ENCODE measurements around the gene PAX6. TPM values are rescaled to one million over a fixed set of nuclear protein-coding genes. Genes with fewer than 3 reads are reported as not detected.

The PAX6 gene
- total RNA-seq, 1 experiment from 2014 or later: 0.49 TPM

DNA sequence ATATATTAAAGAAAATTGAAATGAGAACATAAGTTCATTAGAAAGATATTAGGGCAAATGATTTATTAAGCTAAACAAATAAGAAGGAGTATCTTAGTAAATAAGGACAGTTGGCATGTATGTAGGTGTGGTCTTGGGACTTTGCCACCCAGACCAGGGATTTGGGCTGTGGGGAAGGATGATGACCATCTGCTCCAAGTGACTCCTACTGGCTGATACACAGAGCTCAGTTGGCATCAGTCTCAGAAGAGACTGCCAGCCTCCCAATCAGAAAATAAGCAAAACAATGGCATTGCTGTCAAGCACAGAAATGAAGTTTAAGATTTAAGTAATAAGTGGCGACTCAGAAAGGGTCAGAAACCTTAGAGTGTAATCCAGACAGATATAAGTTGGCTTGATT lies 49.5 kb downstream of the PAX6 start:
- DNase-seq (ENCODE audit: low read depth, low spot score) (no peak), ATAC-seq (no peak)
- BruUV-seq (replicated peaks): no TSS peak
- Histone ChIP-seq H3K27me3 (ENCODE audit: control insufficient read depth, insufficient read depth, low read length) (no peaks in the 10 kb centered on the region), H3K9me3 (ENCODE audit: control insufficient read depth, insufficient read depth, low read depth, low read length) (no peaks in the 10 kb centered on the region), H3K4me3 (ENCODE audit: low read depth in 2 of 2, low read length in 2 of 2) (no peak overlapping the region), H3K27ac (ENCODE audit: low read length) (no peak overlapping the region), H3K4me1 (ENCODE audit: control insufficient read depth, insufficient read depth, low read length) (no peaks in the 10 kb centered on the region), H3K36me3 (ENCODE audit: control insufficient read depth, insufficient read depth, low read length) (no peaks in the 10 kb centered on the region)
- no peak for TF ChIP-seq SIN3A (IDR thresholded peaks at IDR 0.05; ENCODE audit: borderline replicate concordance, insufficient read depth, low read depth, low read length)
- TF ChIP-seq CTCF (IDR thresholded peaks at IDR 0.05): no peak
- TF ChIP-seq, protein P1, sequence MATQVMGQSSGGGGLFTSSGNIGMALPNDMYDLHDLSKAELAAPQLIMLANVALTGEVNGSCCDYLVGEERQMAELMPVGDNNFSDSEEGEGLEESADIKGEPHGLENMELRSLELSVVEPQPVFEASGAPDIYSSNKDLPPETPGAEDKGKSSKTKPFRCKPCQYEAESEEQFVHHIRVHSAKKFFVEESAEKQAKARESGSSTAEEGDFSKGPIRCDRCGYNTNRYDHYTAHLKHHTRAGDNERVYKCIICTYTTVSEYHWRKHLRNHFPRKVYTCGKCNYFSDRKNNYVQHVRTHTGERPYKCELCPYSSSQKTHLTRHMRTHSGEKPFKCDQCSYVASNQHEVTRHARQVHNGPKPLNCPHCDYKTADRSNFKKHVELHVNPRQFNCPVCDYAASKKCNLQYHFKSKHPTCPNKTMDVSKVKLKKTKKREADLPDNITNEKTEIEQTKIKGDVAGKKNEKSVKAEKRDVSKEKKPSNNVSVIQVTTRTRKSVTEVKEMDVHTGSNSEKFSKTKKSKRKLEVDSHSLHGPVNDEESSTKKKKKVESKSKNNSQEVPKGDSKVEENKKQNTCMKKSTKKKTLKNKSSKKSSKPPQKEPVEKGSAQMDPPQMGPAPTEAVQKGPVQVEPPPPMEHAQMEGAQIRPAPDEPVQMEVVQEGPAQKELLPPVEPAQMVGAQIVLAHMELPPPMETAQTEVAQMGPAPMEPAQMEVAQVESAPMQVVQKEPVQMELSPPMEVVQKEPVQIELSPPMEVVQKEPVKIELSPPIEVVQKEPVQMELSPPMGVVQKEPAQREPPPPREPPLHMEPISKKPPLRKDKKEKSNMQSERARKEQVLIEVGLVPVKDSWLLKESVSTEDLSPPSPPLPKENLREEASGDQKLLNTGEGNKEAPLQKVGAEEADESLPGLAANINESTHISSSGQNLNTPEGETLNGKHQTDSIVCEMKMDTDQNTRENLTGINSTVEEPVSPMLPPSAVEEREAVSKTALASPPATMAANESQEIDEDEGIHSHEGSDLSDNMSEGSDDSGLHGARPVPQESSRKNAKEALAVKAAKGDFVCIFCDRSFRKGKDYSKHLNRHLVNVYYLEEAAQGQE (IDR thresholded peaks at IDR 0.05; ENCODE audit: insufficient read depth in 1 of 2, low read depth in 2 of 2, low read length in 1 of 2): no peak
- TF ChIP-seq POLR2AphosphoS5 (IDR thresholded peaks at IDR 0.05; ENCODE audit: low read depth, low read length): no peak
- no peak for TF ChIP-seq TCF7L2 (IDR thresholded peaks at IDR 0.05; ENCODE audit: low read depth, low read length)
- intact Hi-C loops (cut with micrococcal nuclease; ENCODE audit: unreplicated experiment): no loop called here
- POLR2A ChIA-PET: no interaction called here
- CTCF ChIA-PET: interaction anchor here (0.5 kb wide), 1 partner anchor 433 kb away, joined by 3 read pairs; no protein-coding TSS in a partner anchor
- in situ Hi-C loops (cut with HindIII; ENCODE audit: low pct_unique_long_range_greater_than_20kb, low sequenced_read_pairs): no loop called here

GRCh38 chr11:31757260-31757835 lies 53.8 kb downstream of the PAX6 start:
- in situ Hi-C loops (cut with HindIII; ENCODE audit: low pct_unique_long_range_greater_than_20kb, low sequenced_read_pairs) (no loop called here), intact Hi-C loops (cut with micrococcal nuclease; ENCODE audit: unreplicated experiment) (no loop called here)
- Histone ChIP-seq H3K36me3 (ENCODE audit: control insufficient read depth, insufficient read depth, low read length) (no peaks in the 10 kb centered on the region), H3K4me1 (ENCODE audit: control insufficient read depth, insufficient read depth, low read length) (no peaks in the 10 kb centered on the region), H3K9me3 (ENCODE audit: control insufficient read depth, insufficient read depth, low read depth, low read length) (no peaks in the 10 kb centered on the region), H3K4me3 (ENCODE audit: low read depth in 2 of 2, low read length in 2 of 2) (no peak overlapping the region), H3K27me3 (ENCODE audit: control insufficient read depth, insufficient read depth, low read length) (no peaks in the 10 kb centered on the region), H3K27ac (ENCODE audit: low read length) (no peak overlapping the region)
- POLR2A ChIA-PET: interaction anchor here (0.6 kb wide), 1 partner anchor 11 kb away, joined by 3 read pairs; no protein-coding TSS in a partner anchor
- CTCF ChIA-PET: no interaction called here
- TF ChIP-seq, protein P1 (IDR thresholded peaks at IDR 0.05; ENCODE audit: insufficient read depth in 1 of 2, low read depth in 2 of 2, low read length in 1 of 2): no peak
- TF ChIP-seq SIN3A (IDR thresholded peaks at IDR 0.05; ENCODE audit: borderline replicate concordance, insufficient read depth, low read depth, low read length): no peak
- no peak for TF ChIP-seq POLR2AphosphoS5 (IDR thresholded peaks at IDR 0.05; ENCODE audit: low read depth, low read length)
- TF ChIP-seq TCF7L2 (IDR thresholded peaks at IDR 0.05; ENCODE audit: low read depth, low read length): no peak
- no peak for TF ChIP-seq CTCF (IDR thresholded peaks at IDR 0.05)
- no peak for ATAC-seq
- DNase-seq (ENCODE audit: low read depth, low spot score): no peak
- BruUV-seq (replicated peaks): no TSS peak
